ENCODE data around the gene MET.
"Not testable (repeated sequence)": the region's sequence is repeated elsewhere in the genome, so short reads cannot be mapped to it uniquely, and the experiment has no call there.

The MET gene

DNA sequence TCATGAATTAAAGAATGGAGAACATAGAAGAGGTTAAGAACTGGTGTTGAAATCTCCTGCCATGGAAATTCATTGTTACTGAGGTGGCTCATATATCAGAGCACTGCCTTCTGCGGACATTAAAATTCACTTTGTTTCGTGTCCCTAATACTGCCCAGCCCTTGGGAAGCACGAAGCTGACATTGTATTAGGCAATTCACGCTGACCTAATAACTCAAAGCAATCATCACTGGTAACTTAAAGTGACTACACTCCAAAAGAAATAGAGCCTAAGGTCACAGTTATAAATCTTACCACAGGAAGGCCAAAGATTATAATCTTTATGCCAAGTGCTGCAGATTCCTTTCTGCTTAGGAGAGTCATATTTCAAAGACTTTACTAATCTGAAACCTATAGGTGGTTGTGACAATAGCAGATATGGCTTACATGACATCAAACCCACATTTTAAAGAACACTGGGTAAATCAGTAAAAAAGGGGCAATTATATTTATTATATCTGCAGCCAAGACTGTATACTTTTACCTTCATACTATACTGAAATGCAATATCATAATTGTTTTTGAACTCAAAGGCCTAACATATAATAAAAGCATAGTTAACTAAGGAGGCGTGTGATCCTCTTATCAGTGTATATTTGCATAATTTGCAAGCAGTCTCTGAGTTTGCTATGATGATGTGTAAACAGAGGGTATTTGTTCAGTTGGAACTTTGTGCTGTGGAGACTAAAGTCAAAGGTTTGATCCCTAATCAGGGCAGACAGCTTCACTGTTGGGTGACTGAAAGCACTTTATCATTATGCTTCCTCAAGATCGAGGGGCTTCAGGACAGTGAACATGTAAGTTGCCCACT, 138.5 kb downstream of the MET start:
- DNase-seq (ENCODE audit: low spot score): peak; percentile 62

DNA sequence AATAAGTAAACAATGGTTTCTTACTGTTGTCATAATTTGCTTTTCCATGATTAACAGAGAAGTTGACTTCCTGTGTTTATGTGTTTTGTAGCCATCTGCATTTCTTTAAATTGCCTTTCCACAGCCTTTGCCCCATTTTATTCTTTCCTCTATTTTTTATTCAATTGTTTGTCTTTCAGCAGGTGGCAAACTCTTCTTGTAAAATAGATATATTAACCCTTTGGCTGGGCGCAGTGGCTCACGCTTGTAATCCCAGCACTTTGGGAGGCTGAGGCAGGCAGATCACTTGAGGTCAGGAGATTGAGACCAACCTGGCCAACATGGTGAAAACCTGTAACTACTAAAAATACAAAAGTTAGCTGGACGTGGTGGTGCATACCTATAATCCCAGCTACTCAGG, 139.8 kb downstream of the MET start:
- no peak for DNase-seq (ENCODE audit: low spot score)

DNA sequence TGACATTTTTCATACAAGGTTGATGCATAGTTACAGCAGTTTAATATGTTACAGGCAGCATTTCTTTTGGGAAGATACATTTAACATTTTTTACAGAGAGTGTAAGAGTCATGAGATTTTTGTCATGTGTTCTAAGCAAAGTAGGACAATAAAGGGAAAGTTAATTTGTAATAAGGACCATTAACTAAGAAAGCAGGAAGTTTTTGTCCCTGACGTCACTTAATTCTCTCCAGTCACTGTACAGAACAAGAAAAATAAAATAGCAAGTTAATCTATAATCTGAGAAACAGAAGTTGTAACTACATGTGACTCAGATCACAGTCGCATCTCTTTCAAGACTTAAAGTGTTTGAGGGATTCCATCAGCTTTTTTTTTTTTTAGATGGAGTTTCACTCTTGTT, 140.9 kb downstream of the MET start:
- no peak for DNase-seq (ENCODE audit: low spot score)

DNA sequence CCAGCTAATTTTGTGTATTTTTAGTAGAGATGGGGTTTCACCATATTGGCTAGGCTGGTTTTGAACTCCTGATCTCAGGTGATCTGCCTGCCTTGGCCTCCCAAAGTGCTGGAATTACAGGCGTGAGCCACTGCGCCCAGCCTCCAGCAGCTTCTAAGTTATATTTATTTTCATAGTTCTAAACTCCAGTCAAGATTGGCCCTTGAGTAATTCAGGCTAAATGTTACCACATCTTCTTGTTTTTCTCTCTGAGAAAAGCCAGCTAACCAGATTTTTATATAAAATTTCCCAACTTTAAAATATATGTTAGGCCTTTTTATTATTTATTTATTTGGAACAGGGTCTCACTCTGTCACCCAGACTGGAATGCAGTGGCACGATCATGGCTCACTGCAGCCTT, 141.4 kb downstream of the MET start:
- DNase-seq (ENCODE audit: low spot score): not testable (repeated sequence)

DNA sequence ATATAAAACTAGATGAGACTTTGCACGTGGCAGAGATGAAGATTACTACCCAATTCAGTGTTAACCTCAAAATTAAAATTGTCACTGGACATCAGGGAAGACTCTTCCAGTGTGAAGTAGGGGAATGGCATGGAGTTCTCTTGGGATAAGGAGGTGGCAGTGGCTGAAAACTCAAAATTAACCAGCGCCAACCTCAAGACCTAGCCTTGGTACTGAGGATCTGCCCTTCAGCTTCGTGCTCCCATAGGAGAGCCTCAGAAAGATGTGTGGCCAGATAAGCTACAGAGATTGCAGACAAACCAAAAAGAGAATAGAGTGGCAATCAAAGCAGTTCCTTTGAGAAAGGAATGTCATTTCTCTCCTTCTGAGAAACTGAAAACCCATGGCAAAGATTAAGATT, 143.0 kb downstream of the MET start:
- DNase-seq (ENCODE audit: low spot score): no peak

DNA sequence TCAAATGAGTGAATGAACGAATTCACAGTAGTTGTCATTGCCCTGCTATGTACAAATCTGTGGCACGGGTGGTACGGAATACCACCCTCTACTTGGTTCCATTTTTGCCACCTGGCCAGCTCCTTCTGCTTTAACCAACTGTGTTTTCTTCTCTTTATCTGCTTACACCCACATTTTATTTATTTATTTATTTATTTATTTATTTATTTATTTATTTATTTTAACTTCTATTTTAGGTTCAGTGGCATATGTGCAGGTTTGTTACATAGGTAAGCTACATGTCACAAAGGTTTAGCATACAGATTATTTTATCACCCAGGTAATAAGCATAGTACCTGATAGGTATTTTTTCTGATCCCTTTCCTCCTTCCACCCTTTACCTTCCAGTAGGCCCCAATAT, 148.2 kb downstream of the MET start:
- DNase-seq (ENCODE audit: low spot score): no peak

DNA sequence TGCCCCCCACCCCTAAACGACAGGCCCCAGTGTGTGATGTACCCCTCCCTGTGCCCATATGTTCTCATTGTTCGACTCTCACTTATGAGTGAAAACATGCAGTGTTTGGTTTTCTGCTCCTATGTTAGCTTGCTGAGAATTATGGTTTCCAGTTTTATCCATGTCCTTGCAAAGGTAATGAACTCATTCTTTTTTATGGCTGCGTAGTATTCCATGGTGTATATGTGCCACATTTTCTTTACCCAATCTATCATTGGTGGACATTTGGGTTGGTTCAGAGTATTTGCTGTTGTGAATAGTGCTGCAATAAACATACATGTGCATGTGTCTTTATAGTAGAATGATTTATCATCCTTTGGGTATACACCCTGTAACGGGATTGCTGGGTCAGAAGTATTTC, 149.7 kb downstream of the MET start:
- not testable (repeated sequence) for DNase-seq (ENCODE audit: low spot score)

DNA sequence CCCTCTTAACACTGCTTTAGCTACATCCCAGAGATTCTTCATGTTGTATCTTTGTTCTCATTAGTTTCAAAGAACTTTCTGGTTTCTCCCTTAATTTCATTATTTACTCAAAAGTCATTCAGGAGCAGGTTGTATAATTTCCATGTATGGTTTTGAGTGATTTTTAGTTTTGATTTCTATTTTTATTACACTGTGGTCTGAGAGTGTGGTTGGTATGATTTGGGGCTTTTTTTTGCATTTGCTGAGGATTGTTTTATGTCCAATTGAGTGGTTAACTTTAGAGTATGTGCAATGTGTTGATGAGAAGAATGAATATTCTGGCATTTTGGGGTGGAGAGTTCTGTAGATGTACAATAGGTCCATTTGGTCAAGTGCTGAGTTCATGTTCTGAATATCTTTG, 152.5 kb downstream of the MET start:
- no peak for DNase-seq (ENCODE audit: low spot score)

DNA sequence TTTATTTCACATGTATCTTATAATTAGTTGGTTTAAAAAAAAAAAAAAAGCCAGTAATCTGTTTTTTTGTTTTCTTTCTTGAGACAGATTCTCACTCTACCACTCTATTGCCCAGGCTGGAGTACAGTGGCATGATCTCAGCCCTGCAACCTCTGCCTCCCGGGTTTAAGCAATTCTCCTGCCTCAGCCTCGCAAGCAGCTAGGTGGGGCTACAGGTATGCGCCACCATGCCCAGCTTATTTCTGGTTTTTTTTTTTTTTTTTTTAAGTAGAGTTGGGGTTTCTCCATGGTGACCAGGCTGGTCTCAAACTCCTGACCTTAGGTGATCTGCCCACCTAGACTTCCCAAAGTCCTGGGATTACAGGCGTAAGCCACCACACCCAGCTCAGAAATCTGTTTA, 156.3 kb downstream of the MET start:
- DNase-seq (ENCODE audit: low spot score): no peak

DNA sequence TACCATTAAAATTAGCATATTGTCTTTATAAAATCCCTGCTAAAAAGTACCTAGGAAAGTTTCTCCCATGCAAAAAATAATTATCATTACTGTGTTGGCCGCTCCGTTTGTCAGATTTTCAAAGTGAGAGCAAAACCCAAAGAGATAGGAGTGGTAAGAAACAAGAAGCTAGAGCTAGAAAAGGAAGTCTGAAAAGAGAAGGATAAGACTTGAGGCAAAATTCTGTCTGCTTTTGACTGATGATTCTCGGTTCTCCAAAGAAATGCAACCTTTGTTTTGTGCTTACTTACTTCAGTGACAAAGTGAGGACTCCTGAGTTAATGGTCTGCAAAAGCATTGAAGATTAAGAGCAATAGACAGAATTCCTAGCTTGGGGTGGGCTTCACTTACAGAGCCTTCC, 157.0 kb downstream of the MET start:
- no peak for DNase-seq (ENCODE audit: low spot score)

DNA sequence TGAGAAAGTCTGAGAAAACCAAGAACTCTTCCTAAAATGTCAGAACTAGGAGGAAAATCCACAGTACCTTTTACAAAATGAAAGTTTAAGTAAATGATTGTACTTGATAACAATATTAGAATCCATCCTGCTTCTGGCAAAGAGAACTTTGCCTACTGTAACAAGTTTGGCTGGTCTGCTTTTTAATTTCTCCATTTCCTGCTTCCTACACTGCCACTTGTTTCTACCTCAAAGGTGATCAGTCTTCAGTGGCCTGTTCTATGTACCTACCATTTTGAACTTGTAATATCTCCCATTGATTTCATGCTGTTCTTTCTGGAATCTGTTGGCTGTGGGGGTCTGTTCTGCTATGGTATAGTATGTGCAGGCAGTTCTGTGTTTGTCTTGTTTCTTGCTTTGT, 157.5 kb downstream of the MET start:
- no peak for DNase-seq (ENCODE audit: low spot score)

DNA sequence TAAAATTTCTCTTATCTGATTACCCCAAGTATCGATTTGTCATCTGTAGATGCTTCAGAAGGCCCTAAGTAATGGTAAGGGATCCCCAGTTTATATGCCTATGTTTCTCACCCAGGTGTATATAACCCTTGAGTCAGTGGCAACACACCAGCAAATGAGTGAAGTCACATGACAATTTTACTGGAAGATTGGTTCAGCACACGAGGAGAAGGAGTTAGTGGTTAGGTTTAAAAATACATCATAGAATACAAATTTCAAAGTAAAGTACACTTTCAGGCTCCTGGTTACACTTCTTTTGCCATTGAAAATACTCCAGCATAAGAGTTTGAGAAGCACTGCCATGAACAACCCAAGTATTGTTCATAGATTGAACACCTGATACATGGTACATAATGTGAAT, 160.7 kb downstream of the MET start:
- no peak for DNase-seq (ENCODE audit: low spot score)

DNA sequence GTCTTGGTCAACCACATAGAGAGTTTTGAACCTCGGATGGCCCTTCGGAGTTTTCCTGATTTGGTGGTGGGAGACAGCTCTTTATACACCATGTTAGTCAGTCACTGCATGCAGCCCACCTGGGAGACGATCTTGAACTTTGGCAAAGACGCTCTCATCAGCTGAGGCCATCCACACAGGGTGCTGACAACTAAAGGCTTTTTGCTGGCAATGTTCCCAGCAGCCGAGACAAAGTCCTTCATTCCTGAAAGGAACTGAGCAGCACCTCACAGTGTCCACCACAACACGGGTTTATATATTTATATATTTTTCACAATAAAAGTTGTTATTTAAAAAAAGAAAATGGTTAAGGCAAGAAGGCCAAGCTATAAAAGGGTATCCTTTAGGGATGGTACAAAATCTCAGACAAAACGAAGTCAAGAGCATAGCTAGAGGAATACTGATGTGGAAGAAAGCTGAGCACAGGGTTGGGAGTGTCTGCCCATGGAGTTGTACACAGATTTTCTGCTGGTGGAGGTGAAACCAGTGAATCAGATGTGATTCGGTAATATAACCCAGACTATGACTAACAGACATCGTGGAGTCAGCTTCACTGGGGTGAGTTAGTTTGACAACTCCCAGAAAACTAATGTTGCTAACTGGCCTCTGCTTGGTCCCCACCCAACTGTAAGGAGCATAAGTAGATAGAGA, 163.0 kb downstream of the MET start:
- DNase-seq (ENCODE audit: low spot score): no peak

DNA sequence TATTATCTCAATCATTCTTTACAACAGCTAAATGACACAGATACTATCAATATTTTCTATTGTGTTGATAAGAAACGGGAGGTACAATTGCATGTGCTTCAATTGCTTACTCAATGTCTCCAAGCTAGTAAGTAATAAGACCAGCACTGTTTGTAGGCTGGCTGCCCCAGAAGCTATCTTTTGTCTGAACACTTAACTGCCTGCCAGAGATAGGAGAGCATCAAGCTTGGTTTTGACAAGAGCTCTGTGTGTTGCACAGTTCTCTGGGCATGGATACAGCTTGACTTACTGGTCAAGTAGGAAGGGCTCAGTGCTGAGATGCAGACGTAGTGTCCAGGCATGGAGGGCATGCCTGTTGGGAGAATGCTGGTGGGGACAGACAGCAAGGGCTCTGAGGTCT, 164.1 kb downstream of the MET start:
- no peak for DNase-seq (ENCODE audit: low spot score)

DNA sequence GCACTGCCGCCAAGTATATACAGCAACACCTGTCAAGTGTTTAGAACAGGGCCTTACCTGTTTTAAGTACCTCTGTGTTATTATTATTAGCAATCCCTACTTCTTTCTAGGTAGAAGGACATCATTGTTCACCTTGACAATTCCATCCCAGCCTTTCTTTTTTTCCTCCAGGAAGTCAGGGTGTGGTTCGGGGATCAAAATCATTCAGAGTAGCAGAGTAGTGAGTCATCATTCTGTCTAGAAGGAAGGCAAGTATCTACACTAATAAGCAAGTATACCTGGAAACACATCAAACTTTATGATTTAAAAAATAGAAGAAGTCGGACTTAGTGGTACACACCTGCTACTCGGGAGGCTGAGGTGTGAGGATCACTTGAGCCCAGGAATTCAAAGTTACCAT, 164.9 kb downstream of the MET start:
- DNase-seq (ENCODE audit: low spot score): peak; percentile 63

DNA sequence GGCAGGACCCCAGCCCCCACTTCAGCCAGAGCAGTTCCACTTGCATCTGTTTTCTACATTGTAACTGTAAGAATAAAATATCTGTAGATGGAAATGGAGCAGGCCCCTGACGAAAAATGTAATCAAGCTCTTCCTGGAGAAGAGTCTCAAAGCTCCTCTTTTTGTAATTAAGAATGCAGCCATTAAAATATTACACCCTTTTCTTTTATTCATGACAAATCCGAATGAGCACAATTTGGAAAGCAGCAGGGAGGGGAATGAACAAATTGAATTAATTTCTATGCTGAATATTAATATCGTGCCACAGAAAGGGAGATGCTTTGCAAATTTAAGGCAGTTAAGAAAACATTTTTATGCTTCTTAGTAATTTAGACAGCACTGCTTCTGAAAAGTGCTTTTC, 165.6 kb downstream of the MET start:
- no peak for DNase-seq (ENCODE audit: low spot score)

DNA sequence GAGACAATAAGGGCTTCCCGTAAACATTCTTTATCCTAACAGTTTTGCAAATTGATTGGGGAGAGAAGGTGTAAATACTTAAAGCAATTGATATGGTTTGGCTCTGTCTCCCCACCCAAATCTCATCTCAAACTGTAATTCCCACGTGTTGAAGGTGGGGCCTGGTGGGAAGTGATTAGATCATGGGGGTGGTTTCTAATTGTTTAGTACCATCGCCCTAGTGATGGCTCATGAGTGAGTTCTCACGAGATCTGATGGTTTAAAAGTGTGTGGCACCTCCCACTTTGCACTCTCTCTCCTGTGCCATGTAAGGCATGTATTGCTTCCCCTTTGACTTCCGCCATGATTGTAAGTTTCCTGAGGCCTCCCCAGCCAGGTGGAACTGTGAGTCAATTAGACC, 168.3 kb downstream of the MET start:
- DNase-seq (ENCODE audit: low spot score): no peak

DNA sequence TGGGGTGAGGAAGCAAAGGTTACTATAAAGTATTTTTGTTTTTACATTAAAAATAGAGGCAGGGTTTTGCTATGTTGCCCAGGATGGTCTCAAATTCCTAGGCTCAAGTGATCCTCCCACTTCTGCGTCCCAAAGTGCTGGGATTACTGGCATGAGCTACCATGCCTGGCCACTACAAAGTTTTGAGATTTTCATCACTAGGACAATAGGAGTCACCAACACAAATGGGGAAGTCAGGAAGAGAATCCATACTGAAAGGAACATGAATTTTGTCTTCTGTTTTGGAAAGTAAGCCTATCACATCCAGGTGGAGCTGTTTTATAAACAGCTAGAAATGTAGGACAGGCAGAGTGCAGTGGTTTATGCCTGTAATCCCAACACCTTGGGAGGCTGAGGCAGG, 170.4 kb downstream of the MET start:
- no peak for DNase-seq (ENCODE audit: low spot score)

DNA sequence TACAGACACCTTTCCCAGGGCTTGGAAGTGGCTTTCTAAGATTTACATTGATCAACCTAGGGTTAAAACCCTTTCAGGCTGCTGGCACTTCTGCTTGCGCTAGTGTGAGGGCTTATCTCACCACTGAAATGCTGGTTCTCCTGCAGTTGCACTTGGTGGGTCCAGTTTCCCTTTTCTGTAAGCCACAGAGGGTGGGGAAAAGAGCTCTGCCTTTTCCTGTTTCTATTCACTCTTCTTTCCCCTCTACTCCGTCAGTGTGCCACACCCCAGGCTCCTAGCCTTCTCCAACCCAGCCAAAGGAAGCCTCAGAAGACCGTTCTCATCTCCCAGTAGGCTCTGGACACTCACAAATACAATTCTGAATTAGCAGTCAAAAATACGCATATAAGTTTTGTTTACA, 171.4 kb downstream of the MET start:
- DNase-seq (ENCODE audit: low spot score): no peak
